ENCODE data around the gene KIF1A. TPM values are rescaled to one million over a fixed set of nuclear protein-coding genes. Genes with fewer than 3 reads are reported as not detected.

The KIF1A gene
- total RNA-seq, 1 experiment from 2014 or later = 298 TPM

DNA sequence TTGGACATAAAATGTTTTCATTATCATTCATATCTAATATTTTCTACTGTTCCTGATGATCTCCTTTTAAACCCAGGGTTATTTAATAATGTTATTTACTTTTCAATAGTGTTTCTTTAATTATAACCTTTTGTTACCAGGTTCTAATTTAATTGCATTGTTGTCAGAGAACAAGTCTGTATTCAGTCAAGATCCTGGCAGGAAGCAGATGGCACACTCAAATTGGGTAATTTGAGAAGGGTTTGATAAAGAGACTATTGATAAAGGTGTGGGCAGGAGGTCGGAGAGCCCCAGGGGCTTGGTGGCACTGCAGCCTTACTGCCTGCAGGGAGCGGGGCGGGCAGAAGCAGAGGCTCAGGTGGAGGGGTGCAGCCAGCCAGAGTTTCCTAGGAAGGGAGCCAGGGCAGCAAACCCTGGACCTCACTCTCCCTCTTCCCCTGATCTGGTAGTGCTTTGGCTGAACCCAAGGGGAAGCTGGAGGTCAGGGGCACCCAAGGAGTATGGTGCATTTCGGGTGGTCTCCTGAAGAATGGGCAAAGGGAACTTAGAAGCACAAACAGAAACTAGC, 2.3 kb upstream of the KIF1A start:
- intact Hi-C loops (cut with micrococcal nuclease; ENCODE audit: unreplicated experiment) = no loop called here
- TF ChIP-seq, protein P1, sequence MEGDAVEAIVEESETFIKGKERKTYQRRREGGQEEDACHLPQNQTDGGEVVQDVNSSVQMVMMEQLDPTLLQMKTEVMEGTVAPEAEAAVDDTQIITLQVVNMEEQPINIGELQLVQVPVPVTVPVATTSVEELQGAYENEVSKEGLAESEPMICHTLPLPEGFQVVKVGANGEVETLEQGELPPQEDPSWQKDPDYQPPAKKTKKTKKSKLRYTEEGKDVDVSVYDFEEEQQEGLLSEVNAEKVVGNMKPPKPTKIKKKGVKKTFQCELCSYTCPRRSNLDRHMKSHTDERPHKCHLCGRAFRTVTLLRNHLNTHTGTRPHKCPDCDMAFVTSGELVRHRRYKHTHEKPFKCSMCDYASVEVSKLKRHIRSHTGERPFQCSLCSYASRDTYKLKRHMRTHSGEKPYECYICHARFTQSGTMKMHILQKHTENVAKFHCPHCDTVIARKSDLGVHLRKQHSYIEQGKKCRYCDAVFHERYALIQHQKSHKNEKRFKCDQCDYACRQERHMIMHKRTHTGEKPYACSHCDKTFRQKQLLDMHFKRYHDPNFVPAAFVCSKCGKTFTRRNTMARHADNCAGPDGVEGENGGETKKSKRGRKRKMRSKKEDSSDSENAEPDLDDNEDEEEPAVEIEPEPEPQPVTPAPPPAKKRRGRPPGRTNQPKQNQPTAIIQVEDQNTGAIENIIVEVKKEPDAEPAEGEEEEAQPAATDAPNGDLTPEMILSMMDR (IDR thresholded peaks at IDR 0.05; ENCODE audit: unreplicated experiment) = no peak
- H3K4me3 Mint-ChIP-seq (ENCODE audit: low read depth, unreplicated experiment) = peak overlapping the region; percentile 92
- no TSS peak for BruUV-seq (replicated peaks)
- H3K27me3 Mint-ChIP-seq (ENCODE audit: unreplicated experiment) = peaks cover 65% of the 10 kb centered on the region
- H3K9me3 Mint-ChIP-seq (ENCODE audit: low read depth, unreplicated experiment) = no peaks in the 10 kb centered on the region
- peak overlapping the region; percentile 89 for H3K27ac Mint-ChIP-seq (ENCODE audit: unreplicated experiment)
- peaks cover 14% of the 10 kb centered on the region for H3K4me1 Mint-ChIP-seq (ENCODE audit: low read depth, unreplicated experiment)
- no peak for DNase-seq
- H3K36me3 Mint-ChIP-seq (ENCODE audit: insufficient read depth, unreplicated experiment) = peaks cover 32% of the 10 kb centered on the region
- CTCF ChIA-PET = interaction anchor here (0.8 kb wide), 1 partner anchor 12 kb away, joined by 3 read pairs; no protein-coding TSS in a partner anchor

DNA sequence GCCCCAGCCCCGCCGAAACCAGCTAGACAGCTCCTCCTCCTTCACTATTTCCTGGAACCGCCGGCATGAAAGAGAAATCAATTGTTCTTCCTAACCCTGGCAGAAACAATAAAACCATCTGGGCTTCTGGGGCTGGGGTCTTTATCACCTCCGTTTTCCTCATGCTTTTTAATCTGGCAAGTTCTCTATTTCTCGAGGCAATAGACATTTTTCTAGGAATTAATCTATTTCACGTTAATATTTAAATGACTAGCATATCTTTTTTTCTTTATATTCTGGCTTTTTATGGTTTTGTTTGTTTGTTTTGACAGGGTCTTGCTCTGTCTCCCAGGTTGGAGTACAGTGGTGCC, 1.4 kb upstream of the KIF1A start:
- H3K4me1 Mint-ChIP-seq (ENCODE audit: low read depth, unreplicated experiment) = peaks cover 16% of the 10 kb centered on the region
- CTCF ChIA-PET = interaction anchor here (1.0 to 1.1 kb wide), 2 partner anchors 19 to 93 kb away, joined by 3 to 4 read pairs; no protein-coding TSS in a partner anchor
- peaks cover 56% of the 10 kb centered on the region for H3K27me3 Mint-ChIP-seq (ENCODE audit: unreplicated experiment)
- no peaks in the 10 kb centered on the region for H3K9me3 Mint-ChIP-seq (ENCODE audit: low read depth, unreplicated experiment)
- peak overlapping the region; percentile 89 for H3K27ac Mint-ChIP-seq (ENCODE audit: unreplicated experiment)
- TF ChIP-seq, protein P1 (IDR thresholded peaks at IDR 0.05; ENCODE audit: unreplicated experiment) = no peak
- intact Hi-C loops (cut with micrococcal nuclease; ENCODE audit: unreplicated experiment) = no loop called here
- peak overlapping the region; percentile 92 for H3K4me3 Mint-ChIP-seq (ENCODE audit: low read depth, unreplicated experiment)
- H3K36me3 Mint-ChIP-seq (ENCODE audit: insufficient read depth, unreplicated experiment) = peaks cover 38% of the 10 kb centered on the region
- no peak for DNase-seq
- BruUV-seq (replicated peaks) = no TSS peak

DNA sequence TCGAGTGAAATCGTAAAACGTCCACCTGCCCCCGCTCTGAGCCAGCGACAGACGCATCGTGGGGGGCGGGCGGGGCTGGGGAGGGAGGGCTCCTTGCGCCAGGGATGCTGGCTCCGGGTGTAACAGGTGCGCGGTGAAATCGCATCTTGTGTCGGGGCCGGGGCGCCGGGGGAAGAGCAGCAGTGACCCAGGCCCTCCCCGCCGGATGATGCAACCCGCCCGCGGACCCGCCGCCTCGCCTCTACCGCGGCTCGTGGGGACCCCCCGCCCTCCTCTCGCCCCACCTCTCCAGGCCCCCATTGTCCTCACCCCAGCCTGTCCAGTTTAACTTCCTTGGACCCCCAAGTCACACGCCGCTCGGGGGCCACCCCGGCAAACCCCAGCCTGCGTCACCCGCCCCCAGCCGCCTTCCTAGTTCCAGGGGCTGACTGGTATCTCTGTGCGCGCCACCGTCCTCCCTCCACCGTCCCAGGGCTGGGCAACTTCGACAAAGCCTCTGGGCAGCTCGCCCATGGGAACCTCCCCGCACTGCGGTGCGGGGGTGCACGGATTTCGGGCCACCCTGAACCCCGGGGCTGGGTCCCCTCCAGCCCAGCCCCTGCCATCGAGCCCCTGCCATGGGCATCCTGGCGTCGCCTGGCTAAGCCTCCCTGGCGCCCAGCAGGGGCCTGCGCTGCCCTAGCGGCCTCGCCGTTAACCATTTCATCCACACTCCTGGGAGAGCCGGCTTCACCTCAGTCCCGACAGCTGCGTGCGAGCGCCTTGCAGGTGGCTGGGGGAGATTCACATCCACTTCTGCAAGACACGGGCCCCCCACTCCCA, 799 bp upstream of the KIF1A start:
- Mint-ChIP-seq H3K9me3 (ENCODE audit: low read depth, unreplicated experiment) (no peaks in the 10 kb centered on the region), H3K4me1 (ENCODE audit: low read depth, unreplicated experiment) (peaks cover 22% of the 10 kb centered on the region), H3K4me3 (ENCODE audit: low read depth, unreplicated experiment) (peak overlapping the region; percentile 92), H3K27ac (ENCODE audit: unreplicated experiment) (peak overlapping the region; percentile 89), H3K36me3 (ENCODE audit: insufficient read depth, unreplicated experiment) (peaks cover 44% of the 10 kb centered on the region), H3K27me3 (ENCODE audit: unreplicated experiment) (peaks cover 56% of the 10 kb centered on the region)
- TF ChIP-seq, protein P1 (IDR thresholded peaks at IDR 0.05; ENCODE audit: unreplicated experiment) = no peak
- intact Hi-C loops (cut with micrococcal nuclease; ENCODE audit: unreplicated experiment) = no loop called here
- peak; percentile 65 for DNase-seq
- BruUV-seq (replicated peaks) = TSS peak; percentile 70
- CTCF ChIA-PET = interaction anchor here (1.0 to 1.1 kb wide), 2 partner anchors 20 to 93 kb away, joined by 3 to 4 read pairs; no protein-coding TSS in a partner anchor

DNA sequence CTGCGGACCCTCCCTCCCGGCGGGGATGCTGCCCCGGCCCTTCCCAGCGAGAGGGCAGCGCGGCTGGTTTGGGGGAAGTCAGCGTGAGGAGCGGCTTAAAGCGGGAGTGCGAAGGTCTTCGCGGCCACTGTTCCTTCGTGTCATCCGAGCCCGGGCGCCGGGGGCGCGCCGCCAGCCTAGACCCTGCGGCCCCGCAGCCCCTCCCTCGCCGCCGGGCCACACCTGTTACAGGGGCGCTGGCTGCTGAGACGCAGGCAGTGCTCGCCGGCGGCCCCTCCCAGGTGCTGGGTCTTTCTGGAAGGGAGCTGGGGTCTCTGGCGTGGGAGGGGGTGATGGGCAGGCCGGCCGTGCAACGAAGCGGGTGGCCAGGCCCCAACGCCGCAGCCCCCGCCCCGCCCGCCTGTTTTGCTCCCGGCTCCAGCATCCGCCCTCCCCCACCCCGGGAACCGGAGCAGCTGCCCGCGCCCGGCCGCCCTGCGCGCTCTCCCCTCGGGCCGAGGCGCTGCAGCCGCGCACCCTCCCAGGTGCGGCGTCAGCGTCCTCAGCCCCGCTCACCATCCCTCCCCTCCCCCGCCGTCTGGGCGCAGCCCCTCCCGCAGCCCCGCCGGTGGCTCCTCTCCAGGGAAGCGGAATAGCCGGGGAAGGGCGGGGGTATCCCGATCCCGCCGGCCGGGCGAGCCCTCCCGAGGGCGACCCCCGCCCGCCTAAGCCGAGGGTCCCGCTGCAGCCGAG, 727 bp downstream of the KIF1A start:
- peaks cover 52% of the 10 kb centered on the region for H3K36me3 Mint-ChIP-seq (ENCODE audit: insufficient read depth, unreplicated experiment)
- peak; percentile 58 for DNase-seq
- CTCF ChIA-PET = interaction anchor here (0.6 to 0.7 kb wide), 2 partner anchors 47 to 874 kb away, joined by 3 to 4 read pairs; no protein-coding TSS in a partner anchor

More for the DNA sequence above, 727 bp downstream of the KIF1A start:
- peaks cover 27% of the 10 kb centered on the region for H3K4me1 Mint-ChIP-seq (ENCODE audit: low read depth, unreplicated experiment)
- H3K27me3 Mint-ChIP-seq (ENCODE audit: unreplicated experiment) = peaks cover 47% of the 10 kb centered on the region
- H3K27ac Mint-ChIP-seq (ENCODE audit: unreplicated experiment) = peak overlapping the region; percentile 78
- H3K4me3 Mint-ChIP-seq (ENCODE audit: low read depth, unreplicated experiment) = peak overlapping the region; percentile 92
- H3K9me3 Mint-ChIP-seq (ENCODE audit: low read depth, unreplicated experiment) = no peaks in the 10 kb centered on the region
- no TSS peak for BruUV-seq (replicated peaks)
- intact Hi-C loops (cut with micrococcal nuclease; ENCODE audit: unreplicated experiment) = no loop called here
- TF ChIP-seq, protein P1 (IDR thresholded peaks at IDR 0.05; ENCODE audit: unreplicated experiment) = no peak
